MCF 10A (cell line): Measurements from ENCODE around the gene MAPKAP1. TPM values are rescaled to one million over a fixed set of nuclear protein-coding genes. Genes with fewer than 3 reads are reported as not detected.
A peak's percentile ranks its signal among the peaks of the same experiment; 100 is the strongest.

Source experiments
- BruUV-seq: library from RNA; stranded (reverse); fragments of 400-500 nt; replicated peaks from 2 replicates; lab custom pipeline; 2021; lab: Mats Ljungman, UMichigan
- CTCF ChIA-PET: fragments of 300-600 bp; sonication (Branson Sonifier 250); formaldehyde crosslinking; extraction: SDS; loops from one replicate; lab custom pipeline; 2021; ENCODE audit warnings: antibody characterized with exemption, inconsistent platforms; lab: Yijun Ruan, JAX
- POLR2A ChIA-PET: fragments of 300-600, 350-650 bp; sonication (Branson Sonifier 250); formaldehyde crosslinking; extraction: SDS; loops from one replicate; lab custom pipeline; 2020; ENCODE audit warnings: antibody characterized with exemption, inconsistent platforms; lab: Yijun Ruan, JAX
- DNase-seq: peaks from one replicate; pipeline ENCODE4 v3.0.0-alpha.2; 2018; ENCODE audit not compliant: unreplicated experiment
- H3K27ac Mint-ChIP-seq: one replicate; pipeline ENCODE4 v1.8.0; 2022; ENCODE audit warnings: mild to moderate bottlenecking, low read depth, mixed read lengths; ENCODE audit not compliant: unreplicated experiment
- H3K27me3 Mint-ChIP-seq: one replicate; pipeline ENCODE4 v1.8.0; 2022; ENCODE audit warnings: mixed read lengths; ENCODE audit not compliant: insufficient read depth, unreplicated experiment
- H3K36me3 Mint-ChIP-seq: one replicate; pipeline ENCODE4 v1.8.0; 2022; ENCODE audit warnings: mild to moderate bottlenecking, moderate library complexity, mixed read lengths; ENCODE audit not compliant: insufficient read depth, unreplicated experiment
- H3K4me1 Mint-ChIP-seq: one replicate; pipeline ENCODE4 v1.8.0; 2022; ENCODE audit warnings: mixed read lengths; ENCODE audit not compliant: insufficient read depth, unreplicated experiment
- H3K4me3 Mint-ChIP-seq: one replicate; pipeline ENCODE4 v1.8.0; 2022; ENCODE audit warnings: mild to moderate bottlenecking, moderate library complexity, mixed read lengths; ENCODE audit not compliant: unreplicated experiment
- H3K9me3 Mint-ChIP-seq: one replicate; pipeline ENCODE4 v1.8.0; 2022; ENCODE audit warnings: mixed read lengths; ENCODE audit not compliant: unreplicated experiment
- intact Hi-C: fragments of 100-400 bp; cut with micrococcal nuclease; formaldehyde crosslinking; loops from 2 replicates; pipeline ENCODE4 v1.14.1; 2022
- total RNA-seq: library from RNA; stranded (reverse); gene quantifications from 2 replicates; pipeline ENCODE4 v1.2.3, GENCODE V29; 2022
- TF ChIP-seq, protein P1 (sequence below): fragments of 200-600 bp; IDR thresholded peaks from one replicate; pipeline ENCODE4 v1.8.0; 2022; ENCODE audit warnings: antibody characterized with exemption, mild to moderate bottlenecking; ENCODE audit not compliant: unreplicated experiment

Gene MAPKAP1
- total RNA-seq, 1 experiment from 2014 or later = 74.9 TPM

- no peak overlapping the region for H3K27ac Mint-ChIP-seq
- H3K4me3 Mint-ChIP-seq = no peak overlapping the region
- peaks cover 17% of the 10 kb centered on the region for H3K36me3 Mint-ChIP-seq
- TF ChIP-seq, protein P1, sequence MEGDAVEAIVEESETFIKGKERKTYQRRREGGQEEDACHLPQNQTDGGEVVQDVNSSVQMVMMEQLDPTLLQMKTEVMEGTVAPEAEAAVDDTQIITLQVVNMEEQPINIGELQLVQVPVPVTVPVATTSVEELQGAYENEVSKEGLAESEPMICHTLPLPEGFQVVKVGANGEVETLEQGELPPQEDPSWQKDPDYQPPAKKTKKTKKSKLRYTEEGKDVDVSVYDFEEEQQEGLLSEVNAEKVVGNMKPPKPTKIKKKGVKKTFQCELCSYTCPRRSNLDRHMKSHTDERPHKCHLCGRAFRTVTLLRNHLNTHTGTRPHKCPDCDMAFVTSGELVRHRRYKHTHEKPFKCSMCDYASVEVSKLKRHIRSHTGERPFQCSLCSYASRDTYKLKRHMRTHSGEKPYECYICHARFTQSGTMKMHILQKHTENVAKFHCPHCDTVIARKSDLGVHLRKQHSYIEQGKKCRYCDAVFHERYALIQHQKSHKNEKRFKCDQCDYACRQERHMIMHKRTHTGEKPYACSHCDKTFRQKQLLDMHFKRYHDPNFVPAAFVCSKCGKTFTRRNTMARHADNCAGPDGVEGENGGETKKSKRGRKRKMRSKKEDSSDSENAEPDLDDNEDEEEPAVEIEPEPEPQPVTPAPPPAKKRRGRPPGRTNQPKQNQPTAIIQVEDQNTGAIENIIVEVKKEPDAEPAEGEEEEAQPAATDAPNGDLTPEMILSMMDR = no peak
- intact Hi-C loops = no loop called here
- no peaks in the 10 kb centered on the region for H3K9me3 Mint-ChIP-seq
- peaks cover 21% of the 10 kb centered on the region for H3K4me1 Mint-ChIP-seq
- POLR2A ChIA-PET = interaction anchor here (0.7 kb wide), 1 partner anchor 284 kb away, joined by 4 read pairs; no protein-coding TSS in a partner anchor
- H3K27me3 Mint-ChIP-seq = no peaks in the 10 kb centered on the region
- CTCF ChIA-PET = interaction anchor here (0.6 to 0.7 kb wide), 2 partner anchors 18 to 326 kb away, joined by 3 read pairs; no protein-coding TSS in a partner anchor
- BruUV-seq = no TSS peak
- no peak for DNase-seq
Observed at GRCh38 chr9:125525921-125526631, 180.9 kb downstream of the MAPKAP1 start.

GRCh38 chr9:125524583-125525355, 182.2 kb downstream of the MAPKAP1 start:
- TF ChIP-seq, protein P1 = no peak
- Mint-ChIP-seq H3K27me3 (no peaks in the 10 kb centered on the region), H3K4me1 (peaks cover 21% of the 10 kb centered on the region), H3K27ac (no peak overlapping the region), H3K4me3 (no peak overlapping the region), H3K9me3 (no peaks in the 10 kb centered on the region), H3K36me3 (peaks cover 17% of the 10 kb centered on the region)
- no TSS peak for BruUV-seq
- intact Hi-C loops = no loop called here
- no peak for DNase-seq
- ChIA-PET CTCF (no interaction called here), POLR2A (interaction anchor here (0.6 to 3.6 kb wide), 2 partner anchors 11 kb away, joined by 3 to 19 read pairs; no protein-coding TSS in a partner anchor)

DNA sequence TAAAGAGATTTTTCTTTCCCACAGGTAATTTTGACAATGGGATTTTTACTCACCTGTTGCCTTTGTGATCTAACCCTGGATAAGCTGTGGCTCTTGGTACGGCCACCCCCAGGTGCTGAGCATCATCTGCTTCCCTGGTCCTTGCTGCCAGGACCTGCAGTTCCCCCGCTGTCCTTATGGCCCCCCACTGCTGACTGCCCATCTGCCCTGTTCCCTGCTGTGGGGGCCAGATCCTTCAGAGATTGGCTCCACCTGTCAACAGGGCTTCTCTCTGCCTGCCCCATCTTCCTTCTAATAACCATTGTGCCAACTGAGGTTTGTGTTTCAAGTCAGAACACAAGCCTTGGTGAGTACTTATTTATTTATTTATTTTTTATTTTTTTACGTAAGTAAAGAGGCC, 183.3 kb downstream of the MAPKAP1 start:
- Mint-ChIP-seq H3K36me3 (peaks cover 17% of the 10 kb centered on the region), H3K27me3 (no peaks in the 10 kb centered on the region), H3K4me3 (no peak overlapping the region), H3K27ac (no peak overlapping the region), H3K4me1 (peaks cover 21% of the 10 kb centered on the region), H3K9me3 (no peaks in the 10 kb centered on the region)
- TF ChIP-seq, protein P1 = no peak
- DNase-seq = no peak
- BruUV-seq = no TSS peak
- intact Hi-C loops = no loop called here
- ChIA-PET POLR2A (interaction anchor here (1.0 to 3.6 kb wide), 3 partner anchors 10 to 38 kb away, joined by 3 to 19 read pairs (median 4); no protein-coding TSS in a partner anchor), CTCF (no interaction called here)

GRCh38 chr9:125522328-125522725, 184.7 kb downstream of the MAPKAP1 start:
- CTCF ChIA-PET = no interaction called here
- BruUV-seq = no TSS peak
- Mint-ChIP-seq H3K4me3 (no peak overlapping the region), H3K4me1 (peaks cover 21% of the 10 kb centered on the region), H3K9me3 (no peaks in the 10 kb centered on the region), H3K27ac (peak overlapping the region; percentile 72), H3K27me3 (no peaks in the 10 kb centered on the region), H3K36me3 (peaks cover 17% of the 10 kb centered on the region)
- POLR2A ChIA-PET = interaction anchor here (0.6 to 3.6 kb wide), 7 partner anchors 8 to 410 kb away, joined by 3 to 19 read pairs (median 3); partner anchors contain the start of gene MAPKAP1
- TF ChIP-seq, protein P1 = no peak
- intact Hi-C loops = no loop called here
- peak; percentile 91 for DNase-seq
